ENCODE data around the gene CRNN. TPM values are rescaled to one million over a fixed set of nuclear protein-coding genes. Genes with fewer than 3 reads are reported as not detected.
A peak's percentile ranks its signal among the peaks of the same experiment; 100 is the strongest.

Gene CRNN
- not detected for total RNA-seq
- long read RNA-seq: 0 reads

GRCh38 chr1:152413909-152414308 is at the start of gene CRNN:
Gene CRNN, minus strand, starts transcription at chr1:152414263. Its CDS starts 2,030 bp downstream, at chr1:152412233.
- intact Hi-C loops (cut with DNase I): no loop called here
- ATAC-seq (ENCODE audit: poor library complexity) (no peak), DNase-seq (no peak)

DNA sequence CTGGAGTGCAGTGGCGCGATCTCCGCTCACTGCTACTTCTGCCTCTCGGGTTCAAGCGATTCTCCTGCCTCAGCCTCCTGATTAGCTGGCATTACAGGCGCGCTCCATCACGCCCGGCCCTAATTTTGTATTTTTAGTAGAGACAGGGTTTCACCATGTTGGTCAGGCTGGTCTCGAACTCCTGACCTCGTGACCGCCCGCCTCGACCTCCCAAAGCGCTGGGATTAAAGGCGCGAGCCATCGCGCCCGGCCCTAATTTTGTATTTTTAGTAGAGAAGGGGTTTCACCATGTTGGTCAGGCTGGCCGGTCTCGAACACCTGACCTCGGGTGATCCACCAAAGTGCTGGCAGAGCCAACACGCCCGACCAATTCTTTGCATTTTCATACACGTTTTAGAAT is 48.6 kb upstream of the CRNN start:
- intact Hi-C loops (cut with DNase I): no loop called here
- no peak for DNase-seq
- ATAC-seq (ENCODE audit: poor library complexity): no peak

GRCh38 chr1:152461544-152461943 is 47.5 kb upstream of the CRNN start:
- intact Hi-C loops (cut with DNase I): no loop called here

DNA sequence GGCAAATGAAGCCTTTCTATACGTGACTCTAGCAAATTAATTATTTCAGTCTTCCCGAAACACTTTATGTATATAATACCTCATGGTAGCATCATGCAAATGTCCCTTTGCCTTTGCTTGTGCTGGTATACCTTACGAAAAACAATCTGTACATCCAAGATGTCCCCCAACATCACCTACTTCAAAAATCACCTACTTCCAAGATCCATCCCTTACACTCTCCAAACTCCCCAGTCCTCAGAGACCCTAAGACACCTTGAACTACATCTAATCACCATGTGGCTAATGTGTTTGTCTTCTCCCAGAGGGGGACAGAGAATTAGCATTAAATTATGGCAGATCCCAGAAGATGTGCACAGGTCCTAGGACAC is 46.5 kb upstream of the CRNN start:
- ATAC-seq (ENCODE audit: poor library complexity) (no peak), DNase-seq (no peak)
- intact Hi-C loops (cut with DNase I): no loop called here

More at GRCh38 chr1:152461544-152461943, 47.5 kb upstream of the CRNN start:
- ATAC-seq (ENCODE audit: poor library complexity): peak; percentile 68
- no peak for DNase-seq

GRCh38 chr1:152459596-152460528 is 45.8 kb upstream of the CRNN start:
- DNase-seq: peak; percentile 82

GRCh38 chr1:152458384-152459185 is 44.5 kb upstream of the CRNN start:
- DNase-seq (peak; percentile 77), ATAC-seq (ENCODE audit: poor library complexity) (peak; percentile 92)
- intact Hi-C loops (cut with DNase I): loop anchor here (5.0 kb wide), 1 partner anchor 271 kb away; no protein-coding TSS in a partner anchor

More at GRCh38 chr1:152459596-152460528, 45.8 kb upstream of the CRNN start:
- intact Hi-C loops (cut with DNase I): loop anchor here (5.0 kb wide), 1 partner anchor 273 kb away; no protein-coding TSS in a partner anchor
- peak; percentile 75 for ATAC-seq (ENCODE audit: poor library complexity)

DNA sequence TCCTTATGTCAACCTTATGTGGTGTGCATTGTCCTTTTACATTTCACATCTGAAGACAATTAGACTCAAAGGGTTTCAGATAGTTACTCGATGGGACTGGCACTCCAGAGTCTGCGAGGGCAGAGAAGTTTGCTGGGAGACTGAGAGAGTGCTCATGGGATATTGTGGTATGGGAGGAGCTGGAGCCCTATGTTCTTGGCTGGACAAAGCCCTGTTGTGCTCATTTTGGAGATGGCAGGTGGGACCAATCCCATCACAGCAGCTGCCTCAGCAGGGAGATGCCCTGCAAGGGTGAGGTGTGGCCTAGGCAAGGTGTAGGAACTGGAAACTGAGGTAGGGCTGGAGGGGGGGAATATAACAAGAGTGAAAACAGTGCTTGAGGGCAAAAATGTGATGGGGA is 43.5 kb upstream of the CRNN start:
- intact Hi-C loops (cut with DNase I): loop anchor here (5.0 kb wide), 1 partner anchor 270 kb away; no protein-coding TSS in a partner anchor
- DNase-seq (no peak), ATAC-seq (ENCODE audit: poor library complexity) (no peak)

DNA sequence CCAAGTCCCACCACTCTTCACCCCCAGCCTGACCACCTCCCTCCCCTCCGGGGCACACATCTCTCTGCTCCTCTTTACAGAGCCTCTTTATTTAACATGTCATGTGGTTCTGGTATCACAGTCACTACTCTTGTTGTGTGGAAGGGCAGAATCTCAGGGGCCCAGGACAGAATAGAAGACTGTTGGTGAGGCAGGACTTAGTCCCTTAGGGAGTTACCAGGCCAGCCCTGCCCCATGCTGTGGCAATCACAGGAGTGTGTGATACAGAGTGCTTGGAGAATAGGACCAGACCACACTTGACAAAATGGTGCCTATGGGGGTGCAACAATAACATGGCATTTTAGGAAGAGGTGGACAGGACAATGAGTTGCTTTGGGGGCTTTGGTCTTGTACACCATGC is 43.0 kb upstream of the CRNN start:
- intact Hi-C loops (cut with DNase I): loop anchor here (5.0 kb wide), 1 partner anchor 270 kb away; no protein-coding TSS in a partner anchor
- no peak for ATAC-seq (ENCODE audit: poor library complexity)
- no peak for DNase-seq

- intact Hi-C loops (cut with DNase I): no loop called here
- ATAC-seq (ENCODE audit: poor library complexity) (no peak), DNase-seq (no peak)
Observed at GRCh38 chr1:152451254-152451653, 37.2 kb upstream of the CRNN start.

GRCh38 chr1:152449661-152450060 is 35.6 kb upstream of the CRNN start:
- intact Hi-C loops (cut with DNase I): loop anchor here (10.0 kb wide), 1 partner anchor 395 kb away; no protein-coding TSS in a partner anchor

GRCh38 chr1:152448496-152448895 is 34.4 kb upstream of the CRNN start:
- intact Hi-C loops (cut with DNase I): loop anchor here (10.0 kb wide), 1 partner anchor 394 kb away; no protein-coding TSS in a partner anchor
- ATAC-seq (ENCODE audit: poor library complexity): no peak
- DNase-seq: no peak

More at GRCh38 chr1:152449661-152450060, 35.6 kb upstream of the CRNN start:
- DNase-seq (no peak), ATAC-seq (ENCODE audit: poor library complexity) (no peak)

GRCh38 chr1:152448095-152448494 is 34.0 kb upstream of the CRNN start:
- intact Hi-C loops (cut with DNase I): loop anchor here (10.0 kb wide), 1 partner anchor 393 kb away; no protein-coding TSS in a partner anchor
- no peak for ATAC-seq (ENCODE audit: poor library complexity)
- DNase-seq: no peak

DNA sequence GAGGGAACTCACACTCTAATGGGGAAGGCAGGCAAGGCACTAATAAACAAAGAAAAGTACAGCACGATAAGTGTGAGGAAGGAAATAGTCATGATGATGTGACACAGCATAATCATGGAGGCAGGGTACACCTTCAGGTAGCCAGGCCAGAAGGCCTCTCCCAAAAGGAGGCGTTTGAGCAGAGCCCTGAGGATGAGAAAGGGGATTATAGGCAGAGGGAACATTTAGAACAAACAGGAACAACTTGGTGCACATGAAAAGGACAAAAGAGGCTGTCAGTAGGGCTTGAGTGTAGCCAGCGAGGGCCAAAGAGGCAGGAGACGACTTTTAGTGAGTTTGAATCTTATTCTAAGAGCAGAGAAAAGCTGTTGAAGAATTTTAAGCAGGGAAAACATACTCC is 33.4 kb upstream of the CRNN start:
- intact Hi-C loops (cut with DNase I): loop anchor here (10.0 kb wide), 1 partner anchor 393 kb away; no protein-coding TSS in a partner anchor
- DNase-seq: no peak
- no peak for ATAC-seq (ENCODE audit: poor library complexity)

- ATAC-seq (ENCODE audit: poor library complexity) (no peak), DNase-seq (no peak)
- intact Hi-C loops (cut with DNase I): loop anchor here (5.0 to 10.0 kb wide), 2 partner anchors 257 to 389 kb away; no protein-coding TSS in a partner anchor
Observed at GRCh38 chr1:152444045-152444444, 30.0 kb upstream of the CRNN start.

DNA sequence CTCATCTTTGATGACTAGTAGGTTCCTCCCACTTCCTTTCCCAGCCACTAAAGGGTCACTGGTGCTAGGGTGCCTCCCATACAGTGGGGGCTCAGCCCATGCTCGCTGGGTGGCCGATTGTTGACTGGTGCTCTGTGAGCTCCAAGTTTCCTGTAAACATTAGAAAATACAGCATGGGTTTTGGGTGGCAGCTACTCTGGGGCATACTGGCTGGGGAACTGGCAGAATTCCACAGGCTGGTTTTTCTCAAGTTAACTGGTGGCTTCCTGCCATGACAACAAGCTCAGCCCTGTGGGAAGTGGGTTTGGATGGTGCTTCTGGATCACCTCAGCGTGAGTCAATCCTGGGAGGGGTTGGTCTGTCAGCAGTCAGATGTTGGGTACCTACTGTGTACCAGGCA is 28.7 kb upstream of the CRNN start:
- no peak for ATAC-seq (ENCODE audit: poor library complexity)
- intact Hi-C loops (cut with DNase I): loop anchor here (5.0 to 10.0 kb wide), 2 partner anchors 255 to 388 kb away; no protein-coding TSS in a partner anchor

GRCh38 chr1:152442301-152442700 is 28.2 kb upstream of the CRNN start:
- intact Hi-C loops (cut with DNase I): loop anchor here (5.0 to 10.0 kb wide), 2 partner anchors 255 to 388 kb away; no protein-coding TSS in a partner anchor
- DNase-seq (no peak), ATAC-seq (ENCODE audit: poor library complexity) (no peak)

More for the DNA sequence above, 28.7 kb upstream of the CRNN start:
- DNase-seq: no peak

DNA sequence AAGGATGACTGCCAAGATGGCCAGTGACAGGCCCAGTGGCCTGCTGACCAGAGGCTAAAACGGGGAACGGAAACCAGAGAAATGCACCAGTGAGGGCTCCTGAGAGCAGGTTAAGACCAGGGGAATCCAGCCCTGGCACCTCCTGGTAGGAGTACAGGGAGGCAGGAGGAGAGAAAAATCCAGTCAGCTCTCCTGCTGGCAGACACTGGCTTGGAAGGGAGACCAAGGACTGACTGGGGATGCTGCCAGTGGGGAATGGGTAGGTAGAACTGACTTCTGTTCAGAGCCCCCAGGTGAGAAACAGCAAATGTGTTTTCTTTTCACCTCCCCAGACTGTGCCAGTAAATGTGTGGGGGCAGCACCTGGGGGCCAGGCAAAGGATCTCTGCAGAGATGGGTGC is 27.7 kb upstream of the CRNN start:
- intact Hi-C loops (cut with DNase I): loop anchor here (5.0 to 10.0 kb wide), 2 partner anchors 254 to 387 kb away; no protein-coding TSS in a partner anchor
- no peak for ATAC-seq (ENCODE audit: poor library complexity)
- no peak for DNase-seq

GRCh38 chr1:152440635-152441471 is 26.8 kb upstream of the CRNN start:
- intact Hi-C loops (cut with DNase I): loop anchor here (5.0 to 10.0 kb wide), 2 partner anchors 254 to 386 kb away; no protein-coding TSS in a partner anchor
- DNase-seq: peak; percentile 75
- ATAC-seq (ENCODE audit: poor library complexity): peak; percentile 90
